GM06990 (cell line): ENCODE measurements around the gene CPTP.
A peak's percentile ranks its signal among the peaks of the same experiment; 100 is the strongest.

ENCODE experiments used
- DNase-seq: peaks from one replicate; pipeline ENCODE4 v3.0.0-alpha.2; 2011; ENCODE audit not compliant: insufficient read length; ENCODE audit errors: extremely low read depth
- H3K27me3 ChIP-seq: replicated peaks from 2 replicates; pipeline ENCODE4 v1.6.0; 2011; ENCODE audit warnings: low read length; ENCODE audit not compliant: control insufficient read depth, insufficient read depth
- H3K36me3 ChIP-seq: 2 replicates; pipeline ENCODE4 v1.5.1; 2011; ENCODE audit warnings: low read length; ENCODE audit not compliant: control insufficient read depth, insufficient read depth
- H3K4me3 ChIP-seq: replicated peaks from 2 replicates; pipeline ENCODE4 v1.5.1; 2011; ENCODE audit warnings: low read depth, mild to moderate bottlenecking, control low read depth, low read length
- CTCF ChIP-seq: IDR thresholded peaks from 2 replicates; pipeline ENCODE4 v1.5.1; 2011; ENCODE audit warnings: low read length, control low read depth, mild to moderate bottlenecking, inconsistent platforms; ENCODE audit not compliant: insufficient read depth, poor library complexity, severe bottlenecking

CPTP gene

DNA sequence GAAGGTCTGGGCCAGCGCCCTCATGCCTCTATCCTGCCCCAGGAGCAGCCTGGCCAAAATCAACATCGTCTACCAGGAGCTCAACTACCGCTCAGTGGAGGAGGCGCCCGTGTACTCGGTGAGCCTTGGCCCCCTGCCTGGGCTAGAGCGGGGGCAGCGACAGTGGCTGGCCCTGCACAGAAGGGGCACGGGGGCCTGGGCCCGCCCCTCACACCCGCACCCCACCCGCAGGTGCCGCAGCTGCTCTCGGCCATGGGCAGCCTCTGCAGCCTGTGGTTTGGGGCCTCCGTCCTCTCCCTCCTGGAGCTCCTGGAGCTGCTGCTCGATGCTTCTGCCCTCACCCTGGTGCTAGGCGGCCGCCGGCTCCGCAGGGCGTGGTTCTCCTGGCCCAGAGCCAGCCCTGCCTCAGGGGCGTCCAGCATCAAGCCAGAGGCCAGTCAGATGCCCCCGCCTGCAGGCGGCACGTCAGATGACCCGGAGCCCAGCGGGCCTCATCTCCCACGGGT, 33.5 kb upstream of the CPTP start:
- DNase-seq: no peak

GRCh38 chr1:1291548-1292441, 32.8 kb upstream of the CPTP start:
- no peaks in the 10 kb centered on the region for H3K27me3 ChIP-seq
- no peaks in the 10 kb centered on the region for H3K36me3 ChIP-seq
- no peak overlapping the region for H3K4me3 ChIP-seq
- peak; percentile 76 for TF ChIP-seq CTCF
- peak; percentile 71 for DNase-seq

More for the DNA sequence above, 33.5 kb upstream of the CPTP start:
- Histone ChIP-seq H3K36me3 (no peaks in the 10 kb centered on the region), H3K4me3 (no peak overlapping the region), H3K27me3 (no peaks in the 10 kb centered on the region)
- TF ChIP-seq CTCF: no peak

- no peaks in the 10 kb centered on the region for H3K27me3 ChIP-seq
- TF ChIP-seq CTCF: no peak
- no peak for DNase-seq
- H3K4me3 ChIP-seq: no peak overlapping the region
- no peaks in the 10 kb centered on the region for H3K36me3 ChIP-seq
Measured at GRCh38 chr1:1292442-1292779, 32.2 kb upstream of the CPTP start.

DNA sequence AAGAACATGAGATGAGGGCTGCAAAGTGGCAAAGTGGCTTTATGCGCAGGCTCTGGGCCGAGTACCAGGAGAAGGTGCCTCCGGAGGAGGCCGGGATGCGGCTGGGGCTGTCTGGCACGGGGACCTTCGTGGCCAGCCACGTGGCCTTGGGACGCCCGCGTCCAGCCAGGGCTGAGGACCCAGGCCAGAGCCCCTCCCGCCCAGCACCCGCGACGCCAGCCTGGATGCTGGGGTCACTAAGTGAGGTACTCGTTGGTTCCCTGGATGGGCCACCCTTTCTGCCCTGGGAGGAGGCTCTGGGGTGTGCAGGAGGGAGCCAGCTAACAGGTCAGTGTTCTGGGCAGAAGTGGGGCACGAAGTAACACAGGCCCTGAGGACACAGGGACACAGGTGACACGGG, 31.8 kb upstream of the CPTP start:
- no peak for TF ChIP-seq CTCF
- H3K36me3 ChIP-seq: no peaks in the 10 kb centered on the region
- no peak overlapping the region for H3K4me3 ChIP-seq
- DNase-seq: no peak
- no peaks in the 10 kb centered on the region for H3K27me3 ChIP-seq

GRCh38 chr1:1293263-1294249, 31.0 kb upstream of the CPTP start:
- no peak for TF ChIP-seq CTCF
- Histone ChIP-seq H3K36me3 (no peaks in the 10 kb centered on the region), H3K27me3 (no peaks in the 10 kb centered on the region), H3K4me3 (no peak overlapping the region)
- DNase-seq: peak; percentile 16
